ENCODE data around the gene MPO. TPM values are rescaled to one million over a fixed set of nuclear protein-coding genes. Genes with fewer than 3 reads are reported as not detected.

MPO gene
- total RNA-seq, 1 experiment from 2014 or later = not detected

DNA sequence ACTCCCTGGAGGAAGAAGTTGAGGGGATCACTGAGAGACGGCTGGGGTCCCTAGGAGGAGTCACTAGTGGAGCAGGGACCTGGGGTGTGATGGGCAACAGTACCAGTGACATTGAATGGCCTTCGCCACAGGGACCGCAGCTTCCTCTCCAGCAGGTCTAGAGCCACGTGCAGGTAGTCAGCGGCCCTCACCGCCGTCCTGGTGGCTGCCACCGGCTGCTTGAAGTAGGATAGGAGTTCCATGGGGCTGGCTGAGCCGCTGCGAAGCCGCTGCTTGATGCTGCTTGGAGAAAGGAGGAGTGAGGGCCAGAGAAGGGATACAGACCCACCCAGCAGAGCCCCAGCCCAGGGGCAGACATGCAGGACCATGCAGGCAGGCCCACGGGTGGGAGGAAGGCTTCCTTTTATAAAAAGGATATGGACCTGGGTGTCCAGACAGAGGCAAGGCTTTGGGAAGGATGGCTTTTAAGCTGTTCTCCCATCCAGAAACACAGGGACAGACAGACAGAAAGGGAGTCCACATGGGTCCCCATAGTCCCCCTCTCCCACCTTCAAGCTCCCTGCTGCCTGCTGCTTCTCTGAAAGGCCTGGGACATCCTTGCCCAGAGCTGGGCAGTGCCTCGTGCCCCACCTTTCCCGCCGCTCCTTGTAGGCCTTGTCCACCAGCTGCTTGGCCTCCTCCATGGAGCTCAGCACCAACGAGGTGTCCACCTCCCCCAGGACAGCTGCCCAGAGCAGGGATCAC is 827 bp downstream of the MPO start:
- H2BK12ac ChIP-seq (ENCODE audit: insufficient read length, low read depth, low read length) = no peak overlapping the region

More for the DNA sequence above, 827 bp downstream of the MPO start:
- no peaks in the 10 kb centered on the region for H3K9me3 Mint-ChIP-seq
- WGBS (ENCODE audit: extremely low coverage, insufficient read length, low lambda C conversion rate) = no CpG with 5 or more reads among the region's 16 CpGs
- no peak overlapping the region for H2BK20ac ChIP-seq (ENCODE audit: low read depth, low read length, poor library complexity, severe bottlenecking)
- no peaks in the 10 kb centered on the region for H3K9me3 ChIP-seq (ENCODE audit: control insufficient read depth, low read depth, low read length)
- H3K79me2 ChIP-seq (ENCODE audit: insufficient read depth, low read length) = no peaks in the 10 kb centered on the region
- no peak overlapping the region for H3K14ac ChIP-seq (ENCODE audit: insufficient read depth, low read length)
- no peak overlapping the region for H2BK5ac ChIP-seq (ENCODE audit: insufficient read length, low read length)
- no peak overlapping the region for H3K23ac ChIP-seq (ENCODE audit: insufficient read length, low read depth, low read length)
- no peaks in the 10 kb centered on the region for H4K20me1 ChIP-seq (ENCODE audit: control insufficient read depth, insufficient read depth, insufficient read length)
- TF ChIP-seq, protein P1, sequence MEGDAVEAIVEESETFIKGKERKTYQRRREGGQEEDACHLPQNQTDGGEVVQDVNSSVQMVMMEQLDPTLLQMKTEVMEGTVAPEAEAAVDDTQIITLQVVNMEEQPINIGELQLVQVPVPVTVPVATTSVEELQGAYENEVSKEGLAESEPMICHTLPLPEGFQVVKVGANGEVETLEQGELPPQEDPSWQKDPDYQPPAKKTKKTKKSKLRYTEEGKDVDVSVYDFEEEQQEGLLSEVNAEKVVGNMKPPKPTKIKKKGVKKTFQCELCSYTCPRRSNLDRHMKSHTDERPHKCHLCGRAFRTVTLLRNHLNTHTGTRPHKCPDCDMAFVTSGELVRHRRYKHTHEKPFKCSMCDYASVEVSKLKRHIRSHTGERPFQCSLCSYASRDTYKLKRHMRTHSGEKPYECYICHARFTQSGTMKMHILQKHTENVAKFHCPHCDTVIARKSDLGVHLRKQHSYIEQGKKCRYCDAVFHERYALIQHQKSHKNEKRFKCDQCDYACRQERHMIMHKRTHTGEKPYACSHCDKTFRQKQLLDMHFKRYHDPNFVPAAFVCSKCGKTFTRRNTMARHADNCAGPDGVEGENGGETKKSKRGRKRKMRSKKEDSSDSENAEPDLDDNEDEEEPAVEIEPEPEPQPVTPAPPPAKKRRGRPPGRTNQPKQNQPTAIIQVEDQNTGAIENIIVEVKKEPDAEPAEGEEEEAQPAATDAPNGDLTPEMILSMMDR (conservative IDR thresholded peaks at IDR 0.05) = no peak
- H3K23me2 ChIP-seq (ENCODE audit: insufficient read length, low read depth, low read length, poor library complexity, severe bottlenecking) = no peaks in the 10 kb centered on the region
- no peak overlapping the region for H3K27ac ChIP-seq (ENCODE audit: insufficient read length, low read depth, low read length)
- no peak overlapping the region for H4K8ac ChIP-seq (replicated peaks; ENCODE audit: insufficient read length, low read depth, low read length)
- H3K4me1 ChIP-seq (ENCODE audit: insufficient read depth, low read length) = peaks cover 3% of the 10 kb centered on the region; the same call in 1 of the 2 replicates
- no peak overlapping the region for H2AFZ ChIP-seq (ENCODE audit: low read length)
- H3K27me3 ChIP-seq (ENCODE audit: insufficient read depth, low read length) = no peaks in the 10 kb centered on the region
- H3K27ac Mint-ChIP-seq = peak overlapping the region in 1 of 3 experiments; percentile 39; a peak in 1 of 7 replicates
- no peak overlapping the region for H3K4ac ChIP-seq (ENCODE audit: low read depth, low read length)
- H4K91ac ChIP-seq (ENCODE audit: insufficient read length, low read depth, low read length) = no peak overlapping the region
- no peaks in the 10 kb centered on the region; a peak in 1 of 7 replicates for H3K36me3 Mint-ChIP-seq (ENCODE audit: insufficient read depth in 1 of 3, low read depth in 3 of 3)
- H2AK5ac ChIP-seq (ENCODE audit: insufficient read length, low read length) = no peak overlapping the region
- no peak overlapping the region for H2BK120ac ChIP-seq (ENCODE audit: low read depth, low read length, poor library complexity, severe bottlenecking)
- H3K27me3 Mint-ChIP-seq (ENCODE audit: low read depth) = peaks cover 14% of the 10 kb centered on the region
- H3K4me3 Mint-ChIP-seq = no peak overlapping the region
- no peak overlapping the region for H4K5ac ChIP-seq (ENCODE audit: insufficient read length, low read depth, low read length)
- H3T11ph ChIP-seq (ENCODE audit: low read length) = no peak overlapping the region
- no peak overlapping the region for H3K56ac ChIP-seq (ENCODE audit: insufficient read length, low read depth, low read length)
- H3K9ac ChIP-seq (ENCODE audit: extremely low read depth, insufficient read length, low read length) = no peak overlapping the region
- H3K4me2 ChIP-seq (ENCODE audit: insufficient read depth, insufficient read length, low read length) = no peak overlapping the region
- H2BK15ac ChIP-seq (ENCODE audit: low read depth, low read length) = no peak overlapping the region
- H3K79me1 ChIP-seq (ENCODE audit: insufficient read depth, low read depth, low read length, poor library complexity, severe bottlenecking) = no peaks in the 10 kb centered on the region
- H3K4me1 Mint-ChIP-seq = peaks cover 19 to 21% of the 10 kb centered on the region in 2 experiments
- H3K18ac ChIP-seq (ENCODE audit: insufficient read length, low read depth, low read length) = no peak overlapping the region
- DNase-seq = no peak
